ENCODE data around the gene CD70.

DNA sequence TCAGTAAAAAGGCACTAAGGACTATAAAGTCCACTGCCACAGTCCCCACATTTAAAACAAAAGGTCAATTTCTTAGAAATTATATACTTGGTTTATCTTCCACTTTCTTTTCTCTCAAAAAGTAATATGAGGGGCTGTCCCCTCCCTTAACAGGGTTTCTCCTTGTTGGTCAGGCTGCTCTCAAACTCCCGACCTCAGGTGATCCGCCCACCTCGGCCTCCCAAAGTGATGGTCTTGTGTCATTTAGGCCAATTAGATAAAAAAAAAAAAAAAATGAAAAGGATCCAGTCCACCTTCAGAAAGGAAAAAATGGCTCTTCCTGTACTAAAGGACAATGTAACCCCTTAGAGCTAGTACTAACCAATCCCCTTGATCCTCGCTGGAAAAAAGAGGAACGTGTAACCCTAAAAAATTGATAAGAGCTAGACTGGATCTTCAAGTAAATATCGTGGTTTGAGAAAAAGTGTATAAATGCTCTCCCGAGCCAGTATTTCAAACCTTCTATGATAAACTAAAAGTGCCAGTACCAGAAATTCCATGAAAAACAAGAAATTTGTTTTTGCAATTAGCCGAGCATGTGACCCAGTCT lies 9.0 kb upstream of the CD70 start:
- TF ChIP-seq CTCF (conservative IDR thresholded peaks at IDR 0.05) (no peak), EZH2 (IDR thresholded peaks at IDR 0.05; ENCODE audit: low read depth) (no peak)
